B cell (primary cell): ENCODE results near the gene ZMPSTE24. TPM values are rescaled to one million over a fixed set of nuclear protein-coding genes. Genes with fewer than 3 reads are reported as not detected.
A peak's percentile ranks its signal among the peaks of the same experiment; 100 is the strongest.

Experiments used
- ATAC-seq: fragments of 200-7000 bp; cut with Tn5 transposase; one replicate; pipeline ENCODE4 v1.10.0; 2021; ENCODE audit warnings: low read depth, mild to moderate bottlenecking, moderate number of reproducible peaks, moderate library complexity
- CTCF ChIA-PET: fragments of 350-600 bp; sonication (Branson Sonifier 250); formaldehyde crosslinking; loops from one replicate; lab custom pipeline; 2021; ENCODE audit warnings: antibody characterized with exemption, inconsistent platforms; lab: Charles Lee
- POLR2A ChIA-PET: fragments of 350-600 bp; sonication (Branson Sonifier 250); formaldehyde crosslinking; loops from one replicate; lab custom pipeline; 2021; ENCODE audit warnings: antibody characterized with exemption; lab: Charles Lee
- DNase-seq: peaks from one replicate; pipeline ENCODE4 v3.0.0; 2013
- H2AFZ ChIP-seq: 2 replicates; pipeline ENCODE4 v1.6.1; 2012; ENCODE audit warnings: mild to moderate bottlenecking, low read depth, low read length; ENCODE audit not compliant: insufficient read depth, poor library complexity, severe bottlenecking
- H3K27ac ChIP-seq, 2 donors: 1 replicate in 1 of 2; 2 replicates in 1 of 2; pipeline ENCODE4 v1.5.1; 2012 to 2013; ENCODE audit warnings: low read length in 2 of 2, mild to moderate bottlenecking in 2 of 2, moderate library complexity in 1 of 2
- H3K27me3 ChIP-seq, 4 experiments: fragments of 200-600 bp in 1 of 4; sonication (generic) in 1 of 4; replicated peaks in 1 of 4; 1 replicate in 2 of 4; 2 replicates in 2 of 4; pipeline versions ENCODE4 v1.6.1 to v1.7.0; 2013 to 2016; ENCODE audit warnings: low read length in 3 of 4, mild to moderate bottlenecking in 2 of 4, mixed read lengths in 1 of 4, moderate library complexity in 1 of 4; ENCODE audit not compliant: insufficient read depth in 4 of 4, control insufficient read depth in 3 of 4; ENCODE audit errors: control extremely low read depth in 1 of 4
- H3K36me3 ChIP-seq, 2 experiments: replicated peaks in 1 of 2; 1 replicate in 1 of 2; 2 replicates in 1 of 2; pipeline versions ENCODE4 v1.6.1 to v1.7.1; 2013; ENCODE audit warnings: low read length in 1 of 2; ENCODE audit not compliant: insufficient read depth in 2 of 2, control insufficient read depth in 1 of 2; ENCODE audit errors: control extremely low read depth in 1 of 2, extremely low read depth in 1 of 2
- H3K4me1 ChIP-seq, 2 donors: fragments of 200-600 bp in 1 of 2; sonication (generic) in 1 of 2; 1 replicate in 1 of 2; 2 replicates in 1 of 2; pipeline versions ENCODE4 v1.5.1 to v1.6.1; 2013 to 2017; ENCODE audit warnings: low read length in 2 of 2; ENCODE audit not compliant: control insufficient read depth in 2 of 2, insufficient read depth in 2 of 2
- H3K4me2 ChIP-seq: replicated peaks from 2 replicates; pipeline ENCODE3; 2012; ENCODE audit warnings: mild to moderate bottlenecking, low read depth, low read length; ENCODE audit not compliant: poor library complexity, severe bottlenecking
- H3K4me3 ChIP-seq, 5 experiments: fragments of 200-600 bp in 1 of 5; sonication (generic) in 1 of 5; 1 replicate in 3 of 5; 2 replicates in 2 of 5; pipeline versions ENCODE4 v1.5.1 to v1.7.0; 2011 to 2016; ENCODE audit warnings: low read length in 4 of 5, mild to moderate bottlenecking in 4 of 5, low read depth in 2 of 5, control low read depth in 1 of 5, moderate library complexity in 1 of 5; ENCODE audit not compliant: insufficient read depth in 1 of 5; ENCODE audit errors: control extremely low read depth in 1 of 5, extremely low read depth in 1 of 5
- H3K79me2 ChIP-seq: fragments of 200-600 bp; sonication (generic); one replicate; pipeline ENCODE4 v1.6.0; 2016; ENCODE audit warnings: low read length; ENCODE audit not compliant: control insufficient read depth, insufficient read depth
- H3K9ac ChIP-seq: fragments of 200-600 bp; sonication (generic); 2 replicates; pipeline ENCODE4 v1.6.1; 2017; ENCODE audit warnings: mild to moderate bottlenecking, low read length, moderate library complexity
- H3K9me3 ChIP-seq, 3 donors: one replicate each; pipeline versions ENCODE4 v1.6.1 to v1.7.1; 2013; ENCODE audit warnings: low read length in 2 of 3; ENCODE audit not compliant: control insufficient read depth in 2 of 3, insufficient read depth in 1 of 3; ENCODE audit errors: control extremely low read depth in 1 of 3
- H4K20me1 ChIP-seq: 2 replicates; pipeline ENCODE4 v1.6.0; 2012; ENCODE audit warnings: mild to moderate bottlenecking, low read length; ENCODE audit not compliant: insufficient read depth, control insufficient read depth, poor library complexity, severe bottlenecking
- H3K27ac Mint-ChIP-seq: one replicate; pipeline ENCODE4 v1.8.0; 2021; ENCODE audit warnings: mixed read lengths
- H3K27me3 Mint-ChIP-seq: one replicate; pipeline ENCODE4 v1.8.0; 2021; ENCODE audit warnings: mixed read lengths
- H3K4me1 Mint-ChIP-seq: one replicate; pipeline ENCODE4 v1.8.0; 2021; ENCODE audit warnings: mixed read lengths
- H3K4me3 Mint-ChIP-seq: one replicate; pipeline ENCODE4 v1.8.0; 2021; ENCODE audit warnings: mixed read lengths
- H3K9me3 Mint-ChIP-seq: one replicate; pipeline ENCODE4 v1.8.0; 2022; ENCODE audit warnings: mixed read lengths; ENCODE audit not compliant: insufficient read depth
- EZH2 ChIP-seq: IDR thresholded peaks from 2 replicates; pipeline ENCODE4 v1.6.1; 2012; ENCODE audit warnings: borderline replicate concordance, low read depth, mild to moderate bottlenecking, moderate library complexity, low read length; ENCODE audit not compliant: insufficient read depth, poor library complexity, severe bottlenecking
- WGBS: methylation state at CpG from one replicate; pipeline ENCODE4 v1.1.5; 2013; ENCODE audit warnings: missing lambda C conversion rate; ENCODE audit not compliant: insufficient coverage; 5-methylcytosine and 5-hydroxymethylcytosine counted together
- intact Hi-C: fragments of 100-400 bp; cut with micrococcal nuclease; formaldehyde crosslinking; loops from one replicate; pipeline ENCODE4 v1.10.0; 2022
- polyA plus RNA-seq: library from polyadenylated mRNA; depleted of rRNA; stranded (reverse); fragments of >200 nt; gene quantifications from 2 replicates; pipeline ENCODE4 v1.2.3, GENCODE V29; 2012
- total RNA-seq, 2 donors: library from RNA; stranded (reverse); fragments of 120-200 nt in 1 of 2; gene quantifications; 1 replicate in 1 of 2; 2 replicates in 1 of 2; pipeline versions ENCODE4 v1.2.3 to v1.2.4, GENCODE V29; 2013 to 2022
- TF ChIP-seq, protein P1 (sequence below): fragments of 200-600 bp; IDR thresholded peaks from one replicate; pipeline ENCODE4 v1.8.0; 2022; ENCODE audit warnings: antibody characterized with exemption, mild to moderate bottlenecking

The ZMPSTE24 gene
- total and polyA plus RNA-seq, 2 donors (not counting 1 experiment from before 2014, with no cell fraction given) = 3.5 to 18.5 TPM

DNA sequence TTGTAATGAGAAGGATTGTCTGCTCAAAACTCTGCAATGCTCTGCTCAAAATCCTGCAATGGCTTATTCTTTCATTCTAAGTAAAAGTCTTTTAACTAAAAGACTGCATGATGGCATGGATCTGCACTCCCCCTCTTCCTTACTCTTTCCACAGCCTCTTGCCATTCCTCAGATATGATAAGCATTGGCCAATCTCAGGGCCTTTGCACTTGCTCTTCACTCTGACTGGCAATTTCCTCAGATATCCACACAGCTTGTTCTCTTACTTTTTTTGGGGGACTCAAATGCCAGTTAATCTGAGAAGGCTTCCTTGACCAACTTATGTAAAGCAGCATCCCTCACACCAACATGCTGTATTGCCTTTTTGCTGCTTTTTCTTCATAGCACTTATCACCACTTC is 2.8 kb upstream of the ZMPSTE24 start:
- Histone ChIP-seq H3K27me3 (no peaks in the 10 kb centered on the region), H3K9ac (no peak overlapping the region), H3K4me1 (peaks cover 9 to 10% of the 10 kb centered on the region in 2 donors), H3K36me3 (peaks cover 0 to 1% of the 10 kb centered on the region in 2 experiments), H2AFZ (no peak overlapping the region), H3K27ac (no peak overlapping the region), H3K9me3 (no peaks in the 10 kb centered on the region), H4K20me1 (no peaks in the 10 kb centered on the region), H3K79me2 (peaks cover 32% of the 10 kb centered on the region), H3K4me2 (no peak overlapping the region), H3K4me3 (no peak overlapping the region)
- ATAC-seq (no peak), DNase-seq (no peak)
- Mint-ChIP-seq H3K9me3 (no peaks in the 10 kb centered on the region), H3K27me3 (no peaks in the 10 kb centered on the region), H3K4me1 (peaks cover 25% of the 10 kb centered on the region), H3K4me3 (no peak overlapping the region), H3K27ac (no peak overlapping the region)
- ChIA-PET CTCF (interaction anchor here (1.0 to 1.7 kb wide), 3 partner anchors 62 to 150 kb away, joined by 3 to 6 read pairs (median 3); partner anchors contain the start of gene COL9A2), POLR2A (no interaction called here)
- intact Hi-C loops = loop anchor here (5.0 to 10.0 kb wide), 2 partner anchors 82 to 150 kb away; no protein-coding TSS in a partner anchor
- TF ChIP-seq EZH2 = no peak

DNA sequence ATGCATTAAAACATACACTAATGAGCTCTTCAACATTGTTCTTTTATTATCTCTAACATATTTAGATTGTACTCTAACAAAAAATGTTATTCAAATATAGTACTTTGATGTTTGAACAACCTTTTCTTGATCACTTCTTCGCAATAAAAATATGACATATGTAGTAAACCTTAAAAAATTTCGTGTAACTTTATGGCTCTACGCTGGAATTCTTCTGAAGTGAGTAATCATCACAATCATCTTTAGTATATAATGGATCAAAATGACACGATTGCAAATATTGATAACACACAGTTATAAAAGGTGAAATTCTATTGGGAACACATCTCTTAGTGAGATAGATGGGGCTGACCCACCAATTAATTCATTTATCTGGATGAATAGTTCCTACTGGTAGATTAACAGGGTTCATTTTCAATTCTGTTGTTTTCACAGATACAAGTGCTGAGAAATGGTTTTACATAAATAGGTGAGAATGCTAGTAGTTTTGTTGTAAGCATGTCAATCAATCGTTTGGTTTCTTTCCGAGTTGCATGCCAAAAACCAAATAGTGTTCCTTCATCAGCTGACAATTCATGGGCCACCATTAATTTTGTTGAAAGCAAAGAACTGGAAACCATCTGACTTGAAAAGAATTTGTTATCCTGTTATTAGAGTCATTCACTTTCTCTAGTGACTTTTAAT is 1.5 kb upstream of the ZMPSTE24 start:
- WGBS = no CpG with 5 or more reads among the region's 6 CpGs
- Mint-ChIP-seq H3K4me3 (peak overlapping the region; percentile 97), H3K4me1 (peaks cover 30% of the 10 kb centered on the region), H3K9me3 (no peaks in the 10 kb centered on the region), H3K27ac (no peak overlapping the region), H3K27me3 (no peaks in the 10 kb centered on the region)
- intact Hi-C loops = loop anchor here (1.0 to 10.0 kb wide), 3 partner anchors 81 to 194 kb away; partner anchors contain the start of gene ZFP69B
- Histone ChIP-seq H3K4me2 (peak overlapping the region; percentile 91), H3K9me3 (no peaks in the 10 kb centered on the region), H3K4me1 (peaks cover 9 to 10% of the 10 kb centered on the region in 2 donors), H3K36me3 (peaks cover 2 to 14% of the 10 kb centered on the region in 2 experiments), H3K27ac (peak overlapping the region in 1 of 2 donors; percentile 99), H4K20me1 (no peaks in the 10 kb centered on the region), H3K27me3 (no peaks in the 10 kb centered on the region), H2AFZ (peak overlapping the region; percentile 92), H3K4me3 (peak overlapping the region in 2 of 5 experiments; percentile 80 to 97), H3K9ac (peak overlapping the region; percentile 97), H3K79me2 (peaks cover 36% of the 10 kb centered on the region)
- CTCF ChIA-PET = interaction anchor here (1.0 to 1.7 kb wide), 4 partner anchors 83 to 148 kb away, joined by 3 to 6 read pairs (median 4); no protein-coding TSS in a partner anchor
- DNase-seq = no peak
- no peak for ATAC-seq
- TF ChIP-seq EZH2 = no peak
- TF ChIP-seq, protein P1, sequence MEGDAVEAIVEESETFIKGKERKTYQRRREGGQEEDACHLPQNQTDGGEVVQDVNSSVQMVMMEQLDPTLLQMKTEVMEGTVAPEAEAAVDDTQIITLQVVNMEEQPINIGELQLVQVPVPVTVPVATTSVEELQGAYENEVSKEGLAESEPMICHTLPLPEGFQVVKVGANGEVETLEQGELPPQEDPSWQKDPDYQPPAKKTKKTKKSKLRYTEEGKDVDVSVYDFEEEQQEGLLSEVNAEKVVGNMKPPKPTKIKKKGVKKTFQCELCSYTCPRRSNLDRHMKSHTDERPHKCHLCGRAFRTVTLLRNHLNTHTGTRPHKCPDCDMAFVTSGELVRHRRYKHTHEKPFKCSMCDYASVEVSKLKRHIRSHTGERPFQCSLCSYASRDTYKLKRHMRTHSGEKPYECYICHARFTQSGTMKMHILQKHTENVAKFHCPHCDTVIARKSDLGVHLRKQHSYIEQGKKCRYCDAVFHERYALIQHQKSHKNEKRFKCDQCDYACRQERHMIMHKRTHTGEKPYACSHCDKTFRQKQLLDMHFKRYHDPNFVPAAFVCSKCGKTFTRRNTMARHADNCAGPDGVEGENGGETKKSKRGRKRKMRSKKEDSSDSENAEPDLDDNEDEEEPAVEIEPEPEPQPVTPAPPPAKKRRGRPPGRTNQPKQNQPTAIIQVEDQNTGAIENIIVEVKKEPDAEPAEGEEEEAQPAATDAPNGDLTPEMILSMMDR = no peak
- POLR2A ChIA-PET = interaction anchor here (0.8 to 1.3 kb wide), 2 partner anchors 103 to 217 kb away, joined by 4 to 6 read pairs; partner anchors contain the start of gene CAP1
